Lower leg skin (tissue), 3 donors: ENCODE measurements around the gene KRTAP5-8.

Experiments used
- CTCF ChIP-seq, 3 donors: fragments of 450-650 bp; IDR thresholded peaks; one replicate each; pipeline ENCODE4 v1.5.1; 2016; ENCODE audit warnings: antibody characterized with exemption in 3 of 3, mild to moderate bottlenecking in 3 of 3, moderate library complexity in 2 of 3
- POLR2A ChIP-seq, 2 donors: fragments of 450-650 bp; IDR thresholded peaks; one replicate each; pipeline ENCODE4 v1.6.1; 2016 to 2017; ENCODE audit warnings: antibody characterized with exemption in 2 of 2, mild to moderate bottlenecking in 1 of 2, moderate library complexity in 1 of 2

GRCh38 chr11:71542879-71543777 is 5.3 kb downstream of the KRTAP5-8 start:
- TF ChIP-seq CTCF (IDR thresholded peaks at IDR 0.05) (no peak), POLR2A (IDR thresholded peaks at IDR 0.05) (no peak)
